Adipocyte (in vitro differentiated cells): ENCODE measurements around the gene PLEKHA6.

Source experiments
- DNase-seq: peaks from one replicate; pipeline ENCODE4 v3.0.0-alpha.2; 2015; ENCODE audit warnings: low read depth
- H3K27me3 ChIP-seq: replicated peaks from 2 replicates; pipeline ENCODE4 v1.7.0; 2013; ENCODE audit warnings: mild to moderate bottlenecking, low read length, moderate library complexity; ENCODE audit not compliant: control insufficient read depth, insufficient read depth
- H3K36me3 ChIP-seq: 2 replicates; pipeline ENCODE4 v1.7.0; 2013; ENCODE audit warnings: low read length, mild to moderate bottlenecking, moderate library complexity; ENCODE audit not compliant: control insufficient read depth, insufficient read depth, severe bottlenecking
- H3K4me1 ChIP-seq: 2 replicates; pipeline ENCODE4 v1.7.0; 2013; ENCODE audit warnings: mild to moderate bottlenecking, low read length, moderate library complexity; ENCODE audit not compliant: control insufficient read depth, insufficient read depth
- H3K4me3 ChIP-seq: 2 replicates; pipeline ENCODE4 v1.7.0; 2013; ENCODE audit warnings: mild to moderate bottlenecking, low read length, moderate library complexity
- H3K9ac ChIP-seq: 2 replicates; pipeline ENCODE4 v1.7.0; 2013; ENCODE audit warnings: mild to moderate bottlenecking, low read length, moderate library complexity
- H3K9me3 ChIP-seq: 2 replicates; pipeline ENCODE4 v1.7.0; 2013; ENCODE audit warnings: mild to moderate bottlenecking, low read length, moderate library complexity; ENCODE audit not compliant: control insufficient read depth

The PLEKHA6 gene

GRCh38 chr1:204341380-204341779 lies 18.3 kb downstream of the PLEKHA6 start:
- DNase-seq, result peak; percentile 17
- H3K36me3 ChIP-seq, result no peaks in the 10 kb centered on the region
- peaks cover 17% of the 10 kb centered on the region for H3K4me1 ChIP-seq
- H3K9me3 ChIP-seq, result no peaks in the 10 kb centered on the region
- H3K9ac ChIP-seq, result no peak overlapping the region
- H3K4me3 ChIP-seq, result no peak overlapping the region
- H3K27me3 ChIP-seq, result peaks cover 8% of the 10 kb centered on the region

GRCh38 chr1:204340081-204340889 lies 19.4 kb downstream of the PLEKHA6 start:
- H3K4me1 ChIP-seq, result peaks cover 17% of the 10 kb centered on the region
- no peak for DNase-seq
- no peaks in the 10 kb centered on the region for H3K36me3 ChIP-seq
- no peak overlapping the region for H3K9ac ChIP-seq
- no peak overlapping the region for H3K4me3 ChIP-seq
- H3K9me3 ChIP-seq, result no peaks in the 10 kb centered on the region
- peaks cover 8% of the 10 kb centered on the region for H3K27me3 ChIP-seq

GRCh38 chr1:204339541-204339940 lies 20.2 kb downstream of the PLEKHA6 start:
- peaks cover 17% of the 10 kb centered on the region for H3K4me1 ChIP-seq

GRCh38 chr1:204338997-204339396 lies 20.7 kb downstream of the PLEKHA6 start:
- H3K9me3 ChIP-seq, result no peaks in the 10 kb centered on the region
- peaks cover 17% of the 10 kb centered on the region for H3K4me1 ChIP-seq
- H3K36me3 ChIP-seq, result no peaks in the 10 kb centered on the region
- no peak for DNase-seq
- H3K4me3 ChIP-seq, result no peak overlapping the region
- H3K9ac ChIP-seq, result no peak overlapping the region
- H3K27me3 ChIP-seq, result peaks cover 8% of the 10 kb centered on the region

More at GRCh38 chr1:204339541-204339940, 20.2 kb downstream of the PLEKHA6 start:
- Histone ChIP-seq H3K27me3 (peaks cover 8% of the 10 kb centered on the region), H3K4me3 (no peak overlapping the region), H3K36me3 (no peaks in the 10 kb centered on the region), H3K9ac (no peak overlapping the region), H3K9me3 (no peaks in the 10 kb centered on the region)
- DNase-seq, result no peak

- no peak for DNase-seq
- Histone ChIP-seq H3K4me1 (peaks cover 17% of the 10 kb centered on the region), H3K9me3 (no peaks in the 10 kb centered on the region), H3K4me3 (no peak overlapping the region), H3K36me3 (no peaks in the 10 kb centered on the region), H3K27me3 (peaks cover 2% of the 10 kb centered on the region), H3K9ac (no peak overlapping the region)
Measured at GRCh38 chr1:204338360-204338759, 21.4 kb downstream of the PLEKHA6 start.

- Histone ChIP-seq H3K9me3 (no peaks in the 10 kb centered on the region), H3K4me1 (peaks cover 23% of the 10 kb centered on the region), H3K9ac (no peak overlapping the region), H3K36me3 (no peaks in the 10 kb centered on the region), H3K27me3 (no peaks in the 10 kb centered on the region), H3K4me3 (no peak overlapping the region)
- DNase-seq, result no peak
Measured at GRCh38 chr1:204337583-204337982, 22.1 kb downstream of the PLEKHA6 start.

- no peak for DNase-seq
- no peaks in the 10 kb centered on the region for H3K27me3 ChIP-seq
- peaks cover 24% of the 10 kb centered on the region for H3K4me1 ChIP-seq
- no peaks in the 10 kb centered on the region for H3K9me3 ChIP-seq
- H3K9ac ChIP-seq, result no peak overlapping the region
- peak overlapping the region; percentile 45 for H3K4me3 ChIP-seq
- no peaks in the 10 kb centered on the region for H3K36me3 ChIP-seq
Measured at GRCh38 chr1:204337036-204337429, 22.7 kb downstream of the PLEKHA6 start.

GRCh38 chr1:204336421-204337035 lies 23.2 kb downstream of the PLEKHA6 start:
- no peak overlapping the region for H3K9ac ChIP-seq
- peaks cover 23% of the 10 kb centered on the region for H3K4me1 ChIP-seq
- H3K4me3 ChIP-seq, result peak overlapping the region; percentile 45
- no peaks in the 10 kb centered on the region for H3K36me3 ChIP-seq
- no peaks in the 10 kb centered on the region for H3K27me3 ChIP-seq
- H3K9me3 ChIP-seq, result no peaks in the 10 kb centered on the region
- no peak for DNase-seq

- Histone ChIP-seq H3K36me3 (no peaks in the 10 kb centered on the region), H3K4me1 (peaks cover 15% of the 10 kb centered on the region), H3K9ac (no peak overlapping the region), H3K9me3 (no peaks in the 10 kb centered on the region), H3K4me3 (no peak overlapping the region), H3K27me3 (no peaks in the 10 kb centered on the region)
- DNase-seq, result no peak
Measured at GRCh38 chr1:204335533-204335932, 24.2 kb downstream of the PLEKHA6 start.

GRCh38 chr1:204335085-204335484 lies 24.6 kb downstream of the PLEKHA6 start:
- Histone ChIP-seq H3K4me3 (no peak overlapping the region), H3K9ac (no peak overlapping the region), H3K36me3 (no peaks in the 10 kb centered on the region), H3K9me3 (no peaks in the 10 kb centered on the region), H3K27me3 (no peaks in the 10 kb centered on the region), H3K4me1 (peaks cover 15% of the 10 kb centered on the region)
- no peak for DNase-seq

- no peaks in the 10 kb centered on the region for H3K36me3 ChIP-seq
- no peak overlapping the region for H3K4me3 ChIP-seq
- H3K9me3 ChIP-seq, result peaks cover 2% of the 10 kb centered on the region
- no peak for DNase-seq
- no peaks in the 10 kb centered on the region for H3K27me3 ChIP-seq
- peaks cover 15% of the 10 kb centered on the region for H3K4me1 ChIP-seq
- H3K9ac ChIP-seq, result no peak overlapping the region
Measured at GRCh38 chr1:204334455-204334854, 25.3 kb downstream of the PLEKHA6 start.
